Astrocyte (in vitro differentiated cells and primary cell): Measurements from ENCODE around the gene PRRG4.

Experiments used
- CTCF ChIP-seq: IDR thresholded peaks from 2 replicates; pipeline ENCODE4 v1.5.1; 2011; ENCODE audit warnings: low read depth, mild to moderate bottlenecking, inconsistent platforms, low read length, moderate library complexity; ENCODE audit not compliant: insufficient read depth
- EZH2 ChIP-seq: IDR thresholded peaks from 2 replicates; pipeline ENCODE4 v1.6.1; 2012; ENCODE audit warnings: mild to moderate bottlenecking, low read length, inconsistent platforms; ENCODE audit not compliant: insufficient read depth

GRCh38 chr11:32817181-32817851 is 12.4 kb upstream of the PRRG4 start:
- no peak for TF ChIP-seq CTCF
- no peak for TF ChIP-seq EZH2
